22Rv1 (cell line): ENCODE measurements around the gene NTNG1.

Experiments
- CTCF ChIP-seq: fragments of 450-650 bp; IDR thresholded peaks from 2 replicates; pipeline ENCODE4 v1.5.1; 2017; ENCODE audit warnings: mild to moderate bottlenecking
- ZFX ChIP-seq: fragments of 450-650 bp; IDR thresholded peaks from 2 replicates; pipeline ENCODE4 v1.6.1; 2017; ENCODE audit warnings: antibody characterized with exemption, borderline replicate concordance

- TF ChIP-seq CTCF: no peak
- no peak for TF ChIP-seq ZFX
Observed at GRCh38 chr1:107389410-107390396, 248.9 kb downstream of the NTNG1 start.
